SU-DHL-6 (cell line): ENCODE measurements around the gene PMF1.

Experiments used
- CTCF ChIP-seq: fragments of 200-600 bp; sonication (generic); IDR thresholded peaks from one replicate; pipeline ENCODE4 v1.5.1; 2017; ENCODE audit warnings: antibody characterized with exemption, mild to moderate bottlenecking, low read length, moderate library complexity; ENCODE audit not compliant: insufficient read depth, poor library complexity, severe bottlenecking
- EZH2phosphoT487 ChIP-seq: fragments of 200-600 bp; sonication (generic), shearing (Covaris generic); conservative IDR thresholded peaks from 2 replicates; pipeline ENCODE4 v1.6.1; 2018; ENCODE audit warnings: mild to moderate bottlenecking, antibody characterized with exemption, low read length, moderate library complexity, mixed read lengths

- TF ChIP-seq CTCF (no peak), EZH2phosphoT487 (no peak)
Observed at GRCh38 chr1:156228501-156228900, 15.7 kb downstream of the PMF1 start.
